Erythroblast (primary cell): ENCODE measurements around the gene TDP2.

Experiments
- GATA1 ChIP-seq: IDR thresholded peaks from 2 replicates; pipeline ENCODE4 v1.6.1; 2011; ENCODE audit warnings: low read depth, mild to moderate bottlenecking, control low read depth, low read length, moderate library complexity
- POLR2A ChIP-seq: IDR thresholded peaks from 2 replicates; pipeline ENCODE4 v1.6.1; 2011; ENCODE audit warnings: mild to moderate bottlenecking, low read length

GRCh38 chr6:24673625-24674024 is 6.9 kb upstream of the TDP2 start:
- TF ChIP-seq POLR2A (no peak), GATA1 (no peak)
